ENCODE data around the gene ASAP3. TPM values are rescaled to one million over a fixed set of nuclear protein-coding genes. Genes with fewer than 3 reads are reported as not detected.

Gene ASAP3
- total RNA-seq, 1 experiment from 2014 or later, result 24.0 TPM

DNA sequence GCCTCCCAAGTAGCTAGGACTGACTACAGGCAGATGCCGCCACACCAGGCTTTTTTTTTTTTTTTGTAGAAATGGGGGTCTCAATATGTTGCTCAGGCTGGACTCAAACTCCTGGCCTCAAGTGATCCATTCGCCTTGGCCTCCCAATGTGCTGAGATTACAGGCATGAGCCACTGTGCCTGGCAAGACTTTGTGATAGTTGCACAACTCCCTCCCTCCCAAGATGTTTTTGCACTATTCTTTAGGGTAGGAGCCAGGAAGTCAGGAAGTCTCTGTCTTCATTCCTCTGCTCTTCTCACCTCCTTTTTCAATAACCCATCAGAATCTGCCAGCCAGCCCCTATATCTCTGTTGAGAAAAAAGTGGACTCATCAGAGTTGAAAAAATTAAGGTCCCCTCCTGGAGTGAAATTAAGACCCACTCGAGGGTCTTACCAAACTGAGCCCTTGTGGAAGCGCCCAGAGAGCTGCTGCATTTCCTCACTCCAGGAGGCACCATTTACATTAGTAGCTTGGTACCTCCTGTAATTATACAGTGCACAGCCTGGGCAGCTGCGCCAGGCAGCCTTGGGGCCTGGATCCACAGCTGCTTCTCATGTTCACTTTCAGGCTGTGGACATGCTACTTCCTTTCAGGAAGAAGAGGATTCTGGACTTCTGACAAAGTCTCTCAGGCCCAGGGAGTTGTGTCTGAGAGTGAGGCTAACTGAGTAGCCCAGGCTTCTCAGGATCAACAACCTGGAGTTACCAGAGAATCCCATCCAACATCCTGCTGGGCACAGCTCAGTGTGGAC is 83.5 kb downstream of the ASAP3 start:
- H3K27me3 ChIP-seq, result no peaks in the 10 kb centered on the region
- DNase-seq, result no peak
- H3K36me3 ChIP-seq, result no peaks in the 10 kb centered on the region
- no peak overlapping the region for H3K27ac ChIP-seq
- H3K4me1 ChIP-seq, result peaks cover 16% of the 10 kb centered on the region
- no peaks in the 10 kb centered on the region for H3K9me3 ChIP-seq (replicated peaks)
- H3K4me3 ChIP-seq, result no peak overlapping the region

DNA sequence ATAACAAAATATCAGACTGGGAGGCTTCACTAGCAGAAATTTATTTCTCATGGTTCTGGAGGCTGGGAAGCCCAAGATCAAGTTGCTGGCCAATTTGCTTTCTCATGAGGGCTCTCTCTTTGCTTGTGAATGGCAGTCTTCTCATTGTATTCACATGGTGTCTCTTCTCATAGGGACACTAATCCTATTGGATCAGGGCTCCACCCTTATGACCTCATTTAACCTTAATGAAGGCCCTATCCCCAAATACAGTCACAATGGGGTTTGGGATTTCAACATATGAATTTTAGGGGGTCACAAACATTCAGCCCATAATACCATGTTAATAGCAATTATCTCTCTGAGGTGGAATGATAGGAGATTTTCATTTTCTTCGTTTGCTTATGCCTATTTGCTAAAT is 84.8 kb downstream of the ASAP3 start:
- H3K4me3 ChIP-seq, result no peak overlapping the region
- peaks cover 27% of the 10 kb centered on the region for H3K4me1 ChIP-seq
- H3K9me3 ChIP-seq (replicated peaks), result no peaks in the 10 kb centered on the region
- DNase-seq, result no peak
- H3K27me3 ChIP-seq, result no peaks in the 10 kb centered on the region
- H3K36me3 ChIP-seq, result no peaks in the 10 kb centered on the region
- H3K27ac ChIP-seq, result no peak overlapping the region

DNA sequence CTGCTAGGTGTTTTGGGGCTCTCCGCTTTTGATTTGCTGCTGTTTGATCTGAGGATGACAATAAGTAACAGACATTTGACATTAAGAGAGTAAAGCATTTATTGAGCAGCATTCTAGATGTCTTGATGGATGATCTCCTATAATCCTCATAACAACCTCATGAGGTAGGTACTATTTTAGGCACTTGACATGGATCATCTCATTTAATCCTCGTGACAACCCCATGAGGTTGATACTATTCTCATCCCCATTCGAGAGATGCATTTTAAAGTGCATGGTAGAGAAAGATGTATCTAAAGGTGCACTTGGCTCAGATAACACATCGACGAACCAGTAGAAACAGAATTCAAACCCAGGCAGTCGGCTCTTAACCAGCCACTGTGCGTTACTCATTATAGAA is 86.1 kb downstream of the ASAP3 start:
- Histone ChIP-seq H3K9me3 (replicated peaks) (no peaks in the 10 kb centered on the region), H3K4me3 (no peak overlapping the region), H3K27ac (no peak overlapping the region), H3K36me3 (no peaks in the 10 kb centered on the region), H3K27me3 (no peaks in the 10 kb centered on the region), H3K4me1 (peaks cover 21% of the 10 kb centered on the region)
- DNase-seq, result no peak

DNA sequence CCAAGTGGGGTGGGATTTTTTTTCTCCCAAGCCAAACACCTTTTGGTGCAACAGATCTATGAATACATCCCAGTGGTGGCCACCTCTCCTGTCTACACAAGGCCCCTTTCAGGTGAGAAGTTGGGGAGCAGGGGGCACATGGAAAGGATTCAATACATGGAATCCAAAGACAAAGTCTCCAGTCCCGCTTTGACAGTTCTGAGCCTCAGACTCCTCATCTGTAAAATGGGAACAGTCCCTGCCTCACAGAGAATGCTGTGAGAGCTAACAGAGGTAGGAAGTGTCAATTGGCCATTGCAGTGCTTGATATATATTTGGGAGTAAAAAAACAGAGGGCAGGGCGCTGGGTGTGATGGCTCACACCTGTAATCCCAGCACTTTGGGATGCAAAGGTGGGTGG is 87.6 kb downstream of the ASAP3 start:
- H3K4me3 ChIP-seq, result no peak overlapping the region
- no peaks in the 10 kb centered on the region for H3K36me3 ChIP-seq
- no peaks in the 10 kb centered on the region for H3K27me3 ChIP-seq
- DNase-seq, result no peak
- H3K27ac ChIP-seq, result no peak overlapping the region
- peaks cover 16% of the 10 kb centered on the region for H3K4me1 ChIP-seq
- no peaks in the 10 kb centered on the region for H3K9me3 ChIP-seq (replicated peaks)

DNA sequence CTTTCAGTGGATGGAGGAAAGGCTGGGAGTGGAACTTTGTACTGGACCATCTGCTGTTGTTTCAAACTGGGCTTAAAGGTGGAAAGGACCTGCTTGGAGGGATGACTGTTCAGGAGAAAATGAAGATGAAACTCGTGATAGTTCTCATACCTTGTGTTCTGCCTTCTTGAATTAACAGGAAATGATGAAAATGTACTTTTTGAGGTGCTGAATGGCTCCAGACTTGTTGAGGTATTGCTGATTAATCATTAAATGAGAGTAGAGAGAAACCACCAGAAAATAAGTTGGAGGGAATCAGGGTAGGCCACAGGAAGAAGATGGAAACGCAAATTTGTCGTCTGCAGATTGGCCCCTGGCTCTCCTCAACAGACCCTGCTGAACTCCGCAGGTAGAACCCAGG is 88.1 kb downstream of the ASAP3 start:
- no peak for DNase-seq
- Histone ChIP-seq H3K27ac (no peak overlapping the region), H3K4me1 (peaks cover 13% of the 10 kb centered on the region), H3K9me3 (replicated peaks) (no peaks in the 10 kb centered on the region), H3K4me3 (no peak overlapping the region), H3K36me3 (no peaks in the 10 kb centered on the region), H3K27me3 (no peaks in the 10 kb centered on the region)

DNA sequence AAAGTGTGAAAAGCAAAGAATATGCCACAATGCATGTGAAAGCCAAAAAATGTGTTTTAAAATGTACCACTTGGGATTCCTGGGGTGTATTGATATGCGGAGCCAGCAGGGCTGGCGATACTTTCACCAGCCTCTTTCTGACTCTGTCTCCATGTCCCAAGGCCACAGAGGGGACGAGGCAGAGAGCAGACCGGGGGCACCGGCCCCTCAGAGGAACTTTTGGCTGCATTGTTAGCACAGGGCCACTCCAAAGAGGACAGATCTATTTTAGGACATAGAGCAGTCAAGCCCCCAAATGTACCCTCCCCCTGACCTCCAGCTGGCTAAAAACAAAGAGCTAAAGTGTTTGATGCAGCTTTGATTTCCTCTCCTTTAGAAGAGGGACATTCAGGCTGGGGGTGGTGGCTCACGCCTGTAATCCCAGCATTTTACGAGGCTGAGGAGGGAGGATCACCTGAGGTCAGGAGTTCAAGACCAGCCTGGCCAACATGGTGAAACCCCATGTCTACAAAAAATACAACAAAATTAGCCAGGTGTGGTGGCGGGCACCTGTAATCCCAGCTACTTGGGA is 88.7 kb downstream of the ASAP3 start:
- peaks cover 13% of the 10 kb centered on the region for H3K4me1 ChIP-seq
- no peak for DNase-seq
- H3K27me3 ChIP-seq, result no peaks in the 10 kb centered on the region
- H3K9me3 ChIP-seq (replicated peaks), result no peaks in the 10 kb centered on the region
- no peaks in the 10 kb centered on the region for H3K36me3 ChIP-seq
- H3K4me3 ChIP-seq, result peak overlapping the region; percentile 8
- H3K27ac ChIP-seq, result no peak overlapping the region

DNA sequence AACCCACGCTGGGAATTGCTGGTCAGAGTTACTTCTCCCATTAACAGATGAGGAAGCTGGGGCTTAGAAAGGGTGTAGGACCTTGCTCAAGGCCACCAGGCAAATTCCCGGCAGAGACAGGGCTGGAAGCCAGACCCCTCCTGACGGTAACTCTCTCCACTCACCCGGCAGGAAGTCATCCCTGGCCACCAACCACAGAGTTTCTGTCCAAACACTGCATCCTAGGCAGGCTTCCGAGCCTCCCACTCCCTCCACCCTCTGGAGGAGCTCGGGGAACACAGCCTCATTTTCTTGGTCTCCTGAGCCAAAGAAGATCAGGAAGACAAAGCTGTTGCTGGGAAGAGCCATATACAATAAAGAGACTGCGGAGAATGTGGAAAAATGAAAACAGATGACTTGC is 89.3 kb downstream of the ASAP3 start:
- Histone ChIP-seq H3K27me3 (no peaks in the 10 kb centered on the region), H3K4me3 (peak overlapping the region; percentile 8), H3K4me1 (peaks cover 13% of the 10 kb centered on the region), H3K9me3 (replicated peaks) (no peaks in the 10 kb centered on the region), H3K27ac (no peak overlapping the region), H3K36me3 (no peaks in the 10 kb centered on the region)
- peak; percentile 66 to 78 for DNase-seq

DNA sequence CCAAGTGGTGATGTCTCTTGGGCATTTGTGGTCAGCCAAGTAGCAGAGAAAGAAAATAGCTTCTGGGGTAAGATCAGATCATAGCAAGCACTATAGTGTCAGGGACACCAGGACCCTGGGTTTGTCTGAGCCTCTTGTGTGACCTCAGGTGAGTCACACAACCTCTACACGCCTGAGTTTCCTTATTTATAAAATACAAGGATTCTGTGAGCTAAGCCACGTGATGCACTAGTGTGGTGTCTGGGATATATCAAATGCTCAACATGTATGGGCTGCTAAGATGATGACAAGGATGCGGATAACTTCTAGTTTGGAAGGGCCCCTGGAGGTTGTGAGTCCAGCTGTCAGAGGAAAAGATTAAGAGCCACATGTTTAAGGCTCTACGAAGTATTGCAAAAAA is 89.8 kb downstream of the ASAP3 start:
- H3K4me1 ChIP-seq, result peaks cover 13% of the 10 kb centered on the region
- H3K4me3 ChIP-seq, result no peak overlapping the region
- no peak for DNase-seq
- H3K9me3 ChIP-seq (replicated peaks), result no peaks in the 10 kb centered on the region
- H3K27ac ChIP-seq, result no peak overlapping the region
- H3K27me3 ChIP-seq, result no peaks in the 10 kb centered on the region
- H3K36me3 ChIP-seq, result no peaks in the 10 kb centered on the region

DNA sequence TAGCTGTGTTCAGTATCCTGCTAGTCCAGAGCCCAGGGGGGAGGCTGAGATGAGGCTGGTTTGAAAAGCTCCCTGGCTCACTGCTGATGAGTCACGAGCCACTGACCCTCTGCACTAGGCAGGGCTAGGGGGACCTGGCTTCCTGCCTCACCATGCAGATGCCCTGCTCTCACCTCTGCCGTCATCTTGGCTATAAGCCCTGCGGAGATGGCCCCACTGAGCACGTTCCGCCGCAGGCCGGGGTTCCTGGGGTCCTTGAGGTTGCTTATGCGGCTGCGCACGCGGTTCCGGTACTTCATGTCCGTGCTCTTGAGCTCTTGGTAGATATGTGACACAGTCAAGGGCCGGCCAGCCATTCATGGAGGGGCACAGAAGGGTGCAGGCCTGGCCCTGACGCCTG is 90.3 kb downstream of the ASAP3 start:
- Histone ChIP-seq H3K9me3 (replicated peaks) (no peaks in the 10 kb centered on the region), H3K27ac (no peak overlapping the region), H3K27me3 (no peaks in the 10 kb centered on the region), H3K36me3 (no peaks in the 10 kb centered on the region), H3K4me3 (no peak overlapping the region), H3K4me1 (peaks cover 13% of the 10 kb centered on the region)
- no peak for DNase-seq

DNA sequence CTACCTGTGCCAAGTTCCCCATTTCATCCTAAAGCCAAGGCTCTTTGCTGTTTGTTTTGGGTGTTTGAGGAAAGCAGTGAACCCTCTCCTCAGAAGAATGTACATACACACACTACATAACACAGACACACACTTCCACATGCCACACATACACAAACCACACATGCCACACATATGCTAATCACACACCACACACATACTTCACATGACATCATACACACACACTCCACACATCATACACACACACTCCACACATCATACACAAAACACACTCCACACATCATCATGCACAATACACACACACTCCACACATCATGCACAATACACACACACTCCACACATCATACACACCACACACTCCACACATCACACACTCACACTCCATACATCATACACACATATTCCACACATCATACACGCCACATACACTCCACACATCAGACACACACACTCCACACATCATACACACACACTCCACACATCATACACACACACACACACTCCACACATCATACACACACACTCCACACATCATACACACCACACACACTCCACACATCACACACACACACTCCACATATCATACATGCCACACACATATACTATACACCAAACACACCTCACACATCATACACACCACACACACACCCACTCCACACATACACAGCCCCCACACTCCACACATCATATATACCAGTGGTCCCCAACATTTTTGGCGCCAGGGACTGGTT is 91.7 kb downstream of the ASAP3 start:
- Histone ChIP-seq H3K4me3 (no peak overlapping the region), H3K27me3 (no peaks in the 10 kb centered on the region), H3K36me3 (no peaks in the 10 kb centered on the region), H3K27ac (no peak overlapping the region), H3K4me1 (peaks cover 13% of the 10 kb centered on the region), H3K9me3 (replicated peaks) (no peaks in the 10 kb centered on the region)
- DNase-seq, result no peak

DNA sequence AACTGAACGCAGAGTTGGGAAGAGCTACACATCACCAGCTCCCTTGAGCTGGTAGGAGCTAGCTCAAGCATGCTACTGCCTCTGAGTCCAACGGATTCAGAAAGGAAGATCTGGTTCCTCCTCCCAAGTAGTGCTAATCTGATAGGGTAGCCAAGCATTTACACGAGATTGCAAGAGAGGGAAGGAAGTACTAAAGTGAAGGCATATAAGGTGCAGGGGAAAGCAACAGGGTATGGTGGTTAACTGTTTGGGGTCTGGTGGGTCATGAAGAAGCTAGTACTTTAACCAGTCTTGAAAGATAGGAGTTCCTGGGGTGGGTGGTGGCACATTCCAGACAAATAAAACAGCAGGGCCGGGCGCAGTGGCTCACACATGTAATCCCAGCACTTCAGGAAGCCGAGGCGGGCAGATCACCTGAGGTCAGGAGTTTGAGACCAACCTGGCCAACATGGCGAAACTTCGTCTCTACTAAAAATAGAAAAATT is 94.1 kb downstream of the ASAP3 start:
- no peaks in the 10 kb centered on the region for H3K36me3 ChIP-seq
- peaks cover 7% of the 10 kb centered on the region for H3K4me1 ChIP-seq
- H3K27ac ChIP-seq, result no peak overlapping the region
- H3K9me3 ChIP-seq (replicated peaks), result no peaks in the 10 kb centered on the region
- no peaks in the 10 kb centered on the region; the same call in 1 of the 2 replicates for H3K27me3 ChIP-seq
- no peak overlapping the region for H3K4me3 ChIP-seq
- DNase-seq, result no peak

DNA sequence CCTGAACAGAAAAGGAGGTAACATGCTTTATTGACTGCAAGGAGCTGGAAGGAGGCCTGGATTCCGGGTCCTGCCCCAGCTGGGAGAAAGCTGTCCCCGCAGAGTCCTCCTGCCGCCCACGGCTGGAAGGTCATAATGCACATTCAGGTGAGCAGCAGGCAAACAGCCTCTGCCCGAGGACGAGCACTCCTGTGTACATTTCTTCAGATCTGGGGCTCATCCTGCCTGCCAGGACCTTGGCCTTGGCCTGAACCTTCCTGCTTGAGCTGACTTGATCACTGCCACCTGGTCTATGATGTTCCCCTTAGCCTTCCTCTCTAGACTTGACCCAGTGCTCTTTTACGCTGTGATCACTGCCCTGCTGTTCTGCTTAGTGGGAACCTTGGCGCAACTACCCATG is 96.5 kb downstream of the ASAP3 start:
- no peaks in the 10 kb centered on the region for H3K4me1 ChIP-seq
- no peak for DNase-seq
- no peaks in the 10 kb centered on the region for H3K36me3 ChIP-seq
- H3K27ac ChIP-seq, result no peak overlapping the region
- no peak overlapping the region for H3K4me3 ChIP-seq
- H3K9me3 ChIP-seq (replicated peaks), result no peaks in the 10 kb centered on the region
- no peaks in the 10 kb centered on the region; the same call in 1 of the 2 replicates for H3K27me3 ChIP-seq

DNA sequence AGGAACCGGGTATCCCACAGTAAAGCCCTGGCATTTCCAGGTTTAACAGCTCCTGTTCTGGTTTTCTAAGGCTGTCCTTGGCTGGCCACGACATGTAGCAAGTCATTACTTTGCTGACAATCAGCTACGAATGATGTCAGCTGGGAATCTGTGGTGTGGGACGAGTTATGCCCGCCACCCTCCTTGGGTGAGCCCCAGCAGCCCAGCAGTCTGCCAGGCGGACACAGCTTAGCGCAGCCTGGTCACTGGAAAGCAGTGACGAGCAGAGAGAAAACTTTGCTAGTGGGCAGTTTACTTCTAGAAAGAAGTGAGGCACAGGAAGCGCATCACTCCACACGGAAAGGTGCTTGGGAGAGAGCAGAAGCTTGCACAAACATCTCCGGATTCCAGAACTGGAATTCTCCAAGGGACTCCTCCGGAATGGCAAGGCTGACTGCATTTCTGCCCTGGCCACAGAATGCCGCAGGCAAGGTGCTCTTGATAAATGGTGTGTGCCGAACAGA is 98.8 kb downstream of the ASAP3 start:
- H3K9me3 ChIP-seq (replicated peaks), result no peaks in the 10 kb centered on the region
- H3K27me3 ChIP-seq, result no peaks in the 10 kb centered on the region; the same call in 1 of the 2 replicates
- H3K4me1 ChIP-seq, result no peaks in the 10 kb centered on the region
- H3K4me3 ChIP-seq, result no peak overlapping the region
- DNase-seq, result no peak
- no peaks in the 10 kb centered on the region for H3K36me3 ChIP-seq
- H3K27ac ChIP-seq, result no peak overlapping the region

DNA sequence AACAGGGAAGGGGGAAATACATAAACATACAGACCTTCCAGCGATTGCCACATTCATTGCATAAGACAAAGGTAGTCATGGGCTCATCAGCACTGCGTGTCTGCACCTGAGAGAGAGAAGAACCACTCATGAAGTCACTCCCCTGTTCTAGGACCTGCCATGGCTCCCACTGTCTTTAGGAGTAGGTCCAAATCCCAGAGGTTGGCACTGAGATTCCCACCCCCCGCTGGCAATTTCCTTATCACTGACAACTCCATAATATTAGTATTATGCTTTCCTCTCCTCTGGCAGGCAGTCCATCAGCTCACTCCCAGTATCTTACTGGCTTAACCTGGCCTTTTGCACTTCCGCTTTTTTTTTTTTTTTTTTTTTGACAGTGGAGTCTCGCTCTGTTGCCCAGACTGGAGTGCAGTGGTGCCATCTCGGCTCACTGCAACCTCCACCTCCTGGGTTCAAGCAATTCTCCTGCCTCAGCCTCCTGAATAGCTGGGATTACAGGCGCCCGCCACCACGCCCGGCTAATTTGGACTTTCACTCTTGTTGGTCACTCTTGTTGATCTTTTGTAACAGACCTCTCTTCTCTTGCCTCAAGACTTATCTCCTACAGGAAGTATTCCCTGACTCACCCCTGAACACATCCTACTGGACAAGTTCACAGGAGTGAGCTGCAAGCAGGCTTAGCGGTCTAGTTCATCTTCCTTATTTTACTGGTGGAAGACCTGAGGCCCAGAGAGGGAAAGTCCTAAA is 99.5 kb downstream of the ASAP3 start:
- H3K27ac ChIP-seq, result no peak overlapping the region
- no peaks in the 10 kb centered on the region for H3K4me1 ChIP-seq
- no peaks in the 10 kb centered on the region for H3K9me3 ChIP-seq (replicated peaks)
- DNase-seq, result no peak
- H3K36me3 ChIP-seq, result no peaks in the 10 kb centered on the region
- no peak overlapping the region for H3K4me3 ChIP-seq
- no peaks in the 10 kb centered on the region; the same call in 1 of the 2 replicates for H3K27me3 ChIP-seq

Measured in SJCRH30 (cell line).